Natural killer cell (primary cell): ENCODE data around the gene ANTXR2. TPM values are rescaled to one million over a fixed set of nuclear protein-coding genes. Genes with fewer than 3 reads are reported as not detected.

Source experiments
- ATAC-seq, 3 donors: fragments of 150-1000 bp in 2 of 3; fragments of 200-7000 bp in 1 of 3; cut with Tn5 transposase; 1 replicate in 1 of 3; 2 replicates in 2 of 3; pipeline ENCODE4 v1.10.0; 2021; ENCODE audit warnings: mild to moderate bottlenecking in 2 of 3, moderate library complexity in 2 of 3
- DNase-seq, 2 donors: peaks; one replicate each; pipeline versions ENCODE4 v3.0.0 to v3.0.0-alpha.2; 2013 to 2021; ENCODE audit warnings: mixed read lengths in 1 of 2
- H3K27ac ChIP-seq: one replicate; pipeline ENCODE4 v1.5.1; 2013; ENCODE audit warnings: mild to moderate bottlenecking, low read length
- H3K27me3 ChIP-seq: one replicate; pipeline ENCODE4 v1.6.1; 2013; ENCODE audit warnings: low read length; ENCODE audit not compliant: control insufficient read depth, insufficient read depth
- H3K36me3 ChIP-seq: one replicate; pipeline ENCODE4 v1.6.1; 2013; ENCODE audit warnings: low read length; ENCODE audit not compliant: control insufficient read depth, insufficient read depth
- H3K4me1 ChIP-seq: one replicate; pipeline ENCODE4 v1.6.1; 2013; ENCODE audit warnings: low read length; ENCODE audit not compliant: control insufficient read depth, insufficient read depth
- H3K4me3 ChIP-seq: one replicate; pipeline ENCODE4 v1.5.1; 2013; ENCODE audit warnings: low read length
- H3K9me3 ChIP-seq: one replicate; pipeline ENCODE4 v1.6.1; 2013; ENCODE audit warnings: low read length; ENCODE audit not compliant: control insufficient read depth, insufficient read depth
- H3K27ac Mint-ChIP-seq, 2 donors: one replicate each; pipeline ENCODE4 v1.8.0; 2022; ENCODE audit warnings: mild to moderate bottlenecking in 2 of 2, mixed read lengths in 2 of 2, moderate library complexity in 1 of 2
- H3K27me3 Mint-ChIP-seq, 2 donors: one replicate each; pipeline ENCODE4 v1.8.0; 2022; ENCODE audit warnings: low read depth in 2 of 2, mixed read lengths in 2 of 2
- H3K36me3 Mint-ChIP-seq: one replicate; pipeline ENCODE4 v1.8.0; 2022; ENCODE audit warnings: mixed read lengths
- H3K4me1 Mint-ChIP-seq, 2 donors: one replicate each; pipeline ENCODE4 v1.8.0; 2022; ENCODE audit warnings: mixed read lengths in 2 of 2
- H3K4me3 Mint-ChIP-seq: one replicate; pipeline ENCODE4 v1.8.0; 2022; ENCODE audit warnings: mild to moderate bottlenecking, moderate library complexity, mixed read lengths
- H3K9me3 Mint-ChIP-seq, 2 donors: one replicate each; pipeline ENCODE4 v1.8.0; 2022; ENCODE audit warnings: mixed read lengths in 2 of 2
- WGBS: methylation state at CpG from one replicate; pipeline ENCODE4 v1.1.7; 2013; ENCODE audit warnings: missing lambda C conversion rate; ENCODE audit not compliant: insufficient coverage; 5-methylcytosine and 5-hydroxymethylcytosine counted together
- intact Hi-C: fragments of 100-400 bp; cut with micrococcal nuclease; formaldehyde crosslinking; loops from one replicate; pipeline ENCODE4 v1.14.2; 2022
- total RNA-seq, 4 donors: library from RNA; stranded (reverse); fragments of 120-200 nt in 1 of 4; gene quantifications; one replicate each; pipeline versions ENCODE4 v1.2.3 to v1.2.4, GENCODE V29; 2013 to 2022
- TF ChIP-seq, protein P1 (sequence below): fragments of 200-600 bp; IDR thresholded peaks from one replicate; pipeline ENCODE4 v1.8.0; 2022; ENCODE audit warnings: antibody characterized with exemption

The ANTXR2 gene
- total RNA-seq, 3 donors from 2014 or later (not counting 1 experiment from before 2014, with no cell fraction given), result 7.8 to 28.3 (median 10.0) TPM

DNA sequence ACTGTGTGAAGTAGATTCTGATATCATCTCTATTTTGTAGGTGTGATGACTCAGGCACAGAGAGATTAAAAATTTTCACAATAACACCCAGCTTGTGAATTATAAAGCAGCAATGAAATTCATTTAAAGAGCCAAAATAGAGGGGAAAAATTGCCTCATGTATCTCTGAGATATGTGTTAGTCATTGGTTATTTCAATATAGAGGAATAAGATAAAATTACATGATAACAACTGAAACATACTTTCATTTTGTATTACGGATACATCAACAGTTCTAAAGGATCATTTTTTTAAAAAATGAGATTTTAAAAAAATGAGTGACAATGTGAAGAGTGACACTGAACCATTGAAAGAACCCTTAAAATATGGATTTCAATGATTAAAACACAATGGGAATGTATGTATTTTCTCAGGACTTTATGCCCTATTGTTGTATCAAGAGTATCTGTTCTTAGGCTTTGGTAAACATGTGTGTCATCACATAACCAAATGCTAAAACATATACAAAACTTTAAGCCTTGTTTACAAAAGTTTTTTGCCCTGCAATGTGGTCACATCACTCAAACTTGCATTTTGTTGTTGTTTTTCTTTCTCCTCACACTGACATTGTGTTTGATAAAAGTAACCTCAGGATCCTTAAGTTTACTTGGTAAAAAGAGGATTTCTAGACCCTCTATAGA is 221.3 kb downstream of the ANTXR2 start:
- Mint-ChIP-seq H3K27ac (no peak overlapping the region), H3K9me3 (peaks cover 0 to 3% of the 10 kb centered on the region in 2 donors), H3K4me1 (no peaks in the 10 kb centered on the region), H3K4me3 (no peak overlapping the region), H3K36me3 (no peaks in the 10 kb centered on the region), H3K27me3 (peaks cover 0 to 3% of the 10 kb centered on the region in 2 donors)
- no peaks in the 10 kb centered on the region for H3K4me1 ChIP-seq
- H3K36me3 ChIP-seq, result no peaks in the 10 kb centered on the region
- no peak overlapping the region for H3K27ac ChIP-seq
- WGBS, result no CpG with 5 or more reads among the region's 1 CpG
- ATAC-seq (no peak), DNase-seq (no peak)
- intact Hi-C loops, result no loop called here
- TF ChIP-seq, protein P1, sequence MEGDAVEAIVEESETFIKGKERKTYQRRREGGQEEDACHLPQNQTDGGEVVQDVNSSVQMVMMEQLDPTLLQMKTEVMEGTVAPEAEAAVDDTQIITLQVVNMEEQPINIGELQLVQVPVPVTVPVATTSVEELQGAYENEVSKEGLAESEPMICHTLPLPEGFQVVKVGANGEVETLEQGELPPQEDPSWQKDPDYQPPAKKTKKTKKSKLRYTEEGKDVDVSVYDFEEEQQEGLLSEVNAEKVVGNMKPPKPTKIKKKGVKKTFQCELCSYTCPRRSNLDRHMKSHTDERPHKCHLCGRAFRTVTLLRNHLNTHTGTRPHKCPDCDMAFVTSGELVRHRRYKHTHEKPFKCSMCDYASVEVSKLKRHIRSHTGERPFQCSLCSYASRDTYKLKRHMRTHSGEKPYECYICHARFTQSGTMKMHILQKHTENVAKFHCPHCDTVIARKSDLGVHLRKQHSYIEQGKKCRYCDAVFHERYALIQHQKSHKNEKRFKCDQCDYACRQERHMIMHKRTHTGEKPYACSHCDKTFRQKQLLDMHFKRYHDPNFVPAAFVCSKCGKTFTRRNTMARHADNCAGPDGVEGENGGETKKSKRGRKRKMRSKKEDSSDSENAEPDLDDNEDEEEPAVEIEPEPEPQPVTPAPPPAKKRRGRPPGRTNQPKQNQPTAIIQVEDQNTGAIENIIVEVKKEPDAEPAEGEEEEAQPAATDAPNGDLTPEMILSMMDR, result no peak
- H3K4me3 ChIP-seq, result no peak overlapping the region
- no peaks in the 10 kb centered on the region for H3K27me3 ChIP-seq
- no peaks in the 10 kb centered on the region for H3K9me3 ChIP-seq

Other genes with a start within 250 kb of the ANTXR2 start
- 1 to 10 TPM; 5.8 to 6.2 (median 6.0) TPM for gene PRDM8, start 124.3 kb upstream of the ANTXR2 start, total RNA-seq
- gene FGF5, start 193.4 kb upstream of the ANTXR2 start, total RNA-seq, result under 1 TPM in 2 of 3 donors, not detected in 1; 0.09 TPM